ENCODE data around the gene NUDT13. TPM values are rescaled to one million over a fixed set of nuclear protein-coding genes. Genes with fewer than 3 reads are reported as not detected.

Gene NUDT13
- total RNA-seq, 6 experiments from 2014 or later, result 1.8 to 4.2 (median 2.1) TPM

GRCh38 chr10:73152009-73152408 lies 41.8 kb downstream of the NUDT13 start:
- intact Hi-C loops (cut with DNase I), result no loop called here
- Histone ChIP-seq H3K9me3 (no peaks in the 10 kb centered on the region), H3K36me3 (peaks cover 0 to 68% (median 18%) of the 10 kb centered on the region in 4 donors), H3K4me1 (no peaks in the 10 kb centered on the region), H3K27ac (no peak overlapping the region), H3K27me3 (no peaks in the 10 kb centered on the region), H3K4me3 (no peak overlapping the region)
- no peak for ATAC-seq
- 100% methylated on average over 3 of the region's 3 CpGs for WGBS (ENCODE audit: insufficient coverage, low coverage, low lambda C conversion rate, missing lambda C conversion rate)
- TF ChIP-seq POLR2A (IDR thresholded peaks at IDR 0.05) (no peak), CTCF (IDR thresholded peaks at IDR 0.05) (no peak)
- DNase-seq, result no peak

GRCh38 chr10:73156054-73156453 lies 45.8 kb downstream of the NUDT13 start:
- 81% methylated on average over 3 of the region's 3 CpGs for WGBS (ENCODE audit: insufficient coverage, low coverage, low lambda C conversion rate, missing lambda C conversion rate)
- no peak for DNase-seq
- H3K36me3 ChIP-seq, result peaks cover 0 to 58% (median 18%) of the 10 kb centered on the region in 4 donors
- H3K4me3 ChIP-seq, result no peak overlapping the region
- H3K27ac ChIP-seq, result no peak overlapping the region
- TF ChIP-seq CTCF (IDR thresholded peaks at IDR 0.05), result no peak
- no peaks in the 10 kb centered on the region for H3K9me3 ChIP-seq
- no peak for ATAC-seq
- intact Hi-C loops (cut with DNase I), result no loop called here
- H3K27me3 ChIP-seq, result no peaks in the 10 kb centered on the region
- H3K4me1 ChIP-seq, result no peaks in the 10 kb centered on the region

DNA sequence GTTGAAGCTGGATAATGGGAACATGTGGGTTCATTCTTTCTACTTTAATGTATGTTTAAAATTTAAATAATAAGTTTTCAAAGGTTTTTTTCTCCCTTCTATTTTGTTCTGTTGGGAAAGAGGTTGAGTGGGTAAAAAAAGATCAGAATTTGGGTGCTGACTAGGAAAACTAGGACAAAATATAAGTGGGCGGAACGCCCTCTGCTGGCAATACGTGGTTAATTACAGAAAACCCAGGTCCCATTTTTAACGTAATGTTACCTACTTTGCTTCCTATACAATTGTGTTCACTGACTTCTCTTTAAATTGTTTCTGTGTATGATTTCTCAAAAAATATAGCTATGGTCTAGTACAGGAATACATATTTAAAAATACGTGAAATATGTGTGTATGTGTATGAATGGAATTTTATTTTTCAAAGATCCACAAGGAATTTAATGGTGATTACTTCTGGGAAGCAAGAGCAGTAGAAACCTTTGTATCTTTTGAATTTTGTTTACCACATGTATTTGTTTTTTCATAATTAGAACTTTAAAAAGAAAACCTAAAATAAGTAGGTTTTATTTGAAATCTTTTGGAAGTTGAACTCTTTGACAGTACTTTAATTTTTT lies 48.9 kb downstream of the NUDT13 start:
- TF ChIP-seq POLR2A (IDR thresholded peaks at IDR 0.05), result no peak
- TF ChIP-seq CTCF (IDR thresholded peaks at IDR 0.05), result peak; percentile 74 to 82 (median 79)
- Histone ChIP-seq H3K4me3 (no peak overlapping the region), H3K27ac (no peak overlapping the region), H3K9me3 (no peaks in the 10 kb centered on the region), H3K4me1 (no peaks in the 10 kb centered on the region), H3K27me3 (no peaks in the 10 kb centered on the region), H3K36me3 (peaks cover 0 to 36% (median 10%) of the 10 kb centered on the region in 4 donors)
- ATAC-seq (peak; percentile 75 to 92 (median 82)), DNase-seq (peak in 2 of 3 donors; percentile 45 to 54)
- intact Hi-C loops (cut with DNase I), result no loop called here
- 2% methylated on average over 5 of the region's 5 CpGs for WGBS (ENCODE audit: insufficient coverage, low coverage, low lambda C conversion rate, missing lambda C conversion rate)

DNA sequence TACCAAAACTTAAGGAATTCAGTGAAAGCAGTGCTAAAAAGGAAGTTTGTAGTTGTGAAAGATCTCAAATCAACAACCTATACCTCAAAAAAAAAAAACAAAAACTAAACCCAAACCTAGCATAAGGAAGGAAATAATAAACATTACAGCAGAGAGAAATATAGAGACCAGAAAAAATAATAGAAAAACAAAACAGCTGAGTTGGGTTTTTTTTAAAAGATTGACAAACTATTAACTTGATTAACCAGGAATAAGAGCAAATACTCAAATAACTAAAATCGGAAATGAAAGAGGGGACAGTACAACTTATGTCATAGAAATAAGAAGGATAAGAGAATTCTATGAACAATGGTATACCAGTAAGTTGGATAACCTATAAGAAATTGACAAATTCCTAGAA lies 50.8 kb downstream of the NUDT13 start:
- DNase-seq (no peak), ATAC-seq (no peak)
- Histone ChIP-seq H3K27me3 (no peaks in the 10 kb centered on the region), H3K27ac (no peak overlapping the region), H3K9me3 (no peaks in the 10 kb centered on the region), H3K4me3 (no peak overlapping the region), H3K36me3 (peaks cover 0 to 21% (median 3%) of the 10 kb centered on the region in 4 donors), H3K4me1 (no peaks in the 10 kb centered on the region)
- 64% methylated on average over 1 of the region's 1 CpG for WGBS (ENCODE audit: insufficient coverage, low coverage, low lambda C conversion rate, missing lambda C conversion rate)
- TF ChIP-seq CTCF (IDR thresholded peaks at IDR 0.05) (no peak), POLR2A (IDR thresholded peaks at IDR 0.05) (no peak)
- intact Hi-C loops (cut with DNase I), result no loop called here

Data from right lobe of liver (tissue), 6 donors.